GM23248 (cell line): ENCODE results near the gene AAMP. TPM values are rescaled to one million over a fixed set of nuclear protein-coding genes. Genes with fewer than 3 reads are reported as not detected.

Experiments used
- DNase-seq: peaks from one replicate; pipeline ENCODE4 v3.0.0-alpha.2; 2015
- H2AFZ ChIP-seq: fragments of 200-600 bp; sonication (generic); 2 replicates; pipeline ENCODE4 v1.6.1; 2016; ENCODE audit warnings: antibody characterized with exemption
- H3F3A ChIP-seq: fragments of 200-600 bp; sonication (generic); 2 replicates; pipeline ENCODE4 v1.6.1; 2016; ENCODE audit warnings: mild to moderate bottlenecking, antibody characterized with exemption, mixed run types; ENCODE audit not compliant: insufficient read depth
- H3K27ac ChIP-seq: fragments of 200-600 bp; sonication (generic); 2 replicates; pipeline ENCODE4 v1.5.1; 2016; ENCODE audit warnings: mild to moderate bottlenecking
- H3K27me3 ChIP-seq: fragments of 200-600 bp; sonication (generic); replicated peaks from 2 replicates; pipeline ENCODE4 v1.6.1; 2016; ENCODE audit warnings: mild to moderate bottlenecking; ENCODE audit not compliant: insufficient read depth
- H3K36me3 ChIP-seq: fragments of 200-600 bp; sonication (generic); 2 replicates; pipeline ENCODE4 v1.6.1; 2016; ENCODE audit warnings: low read depth, mild to moderate bottlenecking
- H3K4me1 ChIP-seq: fragments of 200-600 bp; sonication (generic); 2 replicates; pipeline ENCODE4 v1.6.1; 2016; ENCODE audit warnings: mild to moderate bottlenecking; ENCODE audit not compliant: insufficient read depth
- H3K4me2 ChIP-seq: fragments of 200-600 bp; sonication (generic); one replicate; pipeline ENCODE4 v1.6.1; 2016; ENCODE audit warnings: mild to moderate bottlenecking; ENCODE audit not compliant: unreplicated experiment
- H3K4me3 ChIP-seq: fragments of 200-600 bp; sonication (generic); 2 replicates; pipeline ENCODE4 v1.5.1; 2016; ENCODE audit warnings: mild to moderate bottlenecking
- H3K79me2 ChIP-seq: fragments of 200-600 bp; sonication (generic); 2 replicates; pipeline ENCODE4 v1.6.1; 2016; ENCODE audit warnings: mild to moderate bottlenecking; ENCODE audit not compliant: insufficient read depth
- H3K9ac ChIP-seq: fragments of 200-600 bp; sonication (generic); 2 replicates; pipeline ENCODE4 v1.6.1; 2016; ENCODE audit warnings: mild to moderate bottlenecking
- H3K9me2 ChIP-seq: fragments of 200-600 bp; sonication (generic); 2 replicates; pipeline ENCODE4 v1.6.1; 2016; ENCODE audit warnings: mixed run types, mild to moderate bottlenecking, moderate library complexity; ENCODE audit not compliant: insufficient read depth
- H3K9me3 ChIP-seq: fragments of 200-600 bp; sonication (generic); one replicate; pipeline ENCODE4 v1.6.1; 2017; ENCODE audit warnings: low read depth
- H4K20me1 ChIP-seq: fragments of 200-600 bp; sonication (generic); 2 replicates; pipeline ENCODE4 v1.6.0; 2016; ENCODE audit not compliant: insufficient read depth
- EZH2 ChIP-seq: fragments of 200-600 bp; sonication (generic); IDR thresholded peaks from 2 replicates; pipeline ENCODE4 v1.6.1; 2018; ENCODE audit warnings: antibody characterized with exemption, mild to moderate bottlenecking; ENCODE audit not compliant: insufficient read depth, poor library complexity, severe bottlenecking
- EZH2phosphoT487 ChIP-seq: fragments of 200-600 bp; sonication (generic); IDR thresholded peaks from 2 replicates; pipeline ENCODE4 v1.6.1; 2018; ENCODE audit warnings: antibody characterized with exemption, moderate library complexity, mild to moderate bottlenecking, low read depth; ENCODE audit not compliant: insufficient read depth
- WGBS, 2 experiments: methylation state at CpG; one replicate each; pipeline ENCODE4 v1.1.6; 2015 to 2017; ENCODE audit warnings: low lambda C conversion rate in 2 of 2, low coverage in 1 of 2; ENCODE audit errors: missing lambda C conversion rate in 2 of 2; 5-methylcytosine and 5-hydroxymethylcytosine counted together
- in situ Hi-C: fragments of 300-500 bp; cut with MboI; formaldehyde crosslinking; loops from 2 replicates; pipeline ENCODE4 v1.15.0; 2020
- polyA plus RNA-seq: library from polyadenylated mRNA; unstranded; fragments of >200 nt; fragmentation: Nextera tagmentation; extraction: Ambion mirVana; gene quantifications from 2 replicates; pipeline ENCODE4 v1.2.1, GENCODE V29; 2016
- total RNA-seq: library from RNA; depleted of rRNA; stranded (reverse); fragments of >200 nt; shearing (Covaris generic); gene quantifications from 2 replicates; pipeline ENCODE4 v1.2.3, GENCODE V29; 2014

Gene AAMP
- total and polyA plus RNA-seq, 2 experiments from 2014 or later: 114 to 117 TPM

GRCh38 chr2:218244665-218245064 is 25.3 kb downstream of the AAMP start:
- Histone ChIP-seq H3K79me2 (peaks cover 96% of the 10 kb centered on the region), H3K4me3 (no peak overlapping the region), H3K36me3 (peaks cover 98% of the 10 kb centered on the region), H3K27ac (no peak overlapping the region), H3K27me3 (no peaks in the 10 kb centered on the region), H3K9me3 (no peaks in the 10 kb centered on the region), H3K9me2 (no peaks in the 10 kb centered on the region), H3F3A (peaks cover 62% of the 10 kb centered on the region), H2AFZ (no peak overlapping the region), H4K20me1 (no peaks in the 10 kb centered on the region), H3K4me1 (no peaks in the 10 kb centered on the region), H3K4me2 (no peak overlapping the region), H3K9ac (no peak overlapping the region)
- TF ChIP-seq EZH2phosphoT487 (no peak), EZH2 (no peak)
- in situ Hi-C loops: no loop called here
- no peak for DNase-seq
- WGBS, 2 experiments: 97 to 100% methylated on average over 2 of the region's 2 CpGs

GRCh38 chr2:218244204-218244603 is 25.7 kb downstream of the AAMP start:
- DNase-seq: no peak
- Histone ChIP-seq H3K9ac (no peak overlapping the region), H3F3A (peaks cover 60% of the 10 kb centered on the region), H2AFZ (no peak overlapping the region), H3K4me2 (no peak overlapping the region), H3K9me3 (no peaks in the 10 kb centered on the region), H3K36me3 (peaks cover 98% of the 10 kb centered on the region), H3K79me2 (peaks cover 96% of the 10 kb centered on the region), H3K4me1 (no peaks in the 10 kb centered on the region), H3K27ac (no peak overlapping the region), H3K27me3 (no peaks in the 10 kb centered on the region), H3K9me2 (no peaks in the 10 kb centered on the region), H4K20me1 (no peaks in the 10 kb centered on the region), H3K4me3 (no peak overlapping the region)
- WGBS, 2 experiments: 91 to 100% methylated on average over 1 of the region's 1 CpG
- in situ Hi-C loops: no loop called here
- TF ChIP-seq EZH2phosphoT487 (no peak), EZH2 (no peak)

GRCh38 chr2:218238887-218239286 is 31.1 kb downstream of the AAMP start:
- H3K27ac ChIP-seq: no peak overlapping the region
- H3K4me1 ChIP-seq: no peaks in the 10 kb centered on the region
- WGBS, 2 experiments: 92 to 96% methylated on average over 1 of the region's 1 CpG
- H3K9me2 ChIP-seq: no peaks in the 10 kb centered on the region
- H3K36me3 ChIP-seq: peaks cover 98% of the 10 kb centered on the region
- DNase-seq: no peak
- in situ Hi-C loops: no loop called here
- H3K4me3 ChIP-seq: no peak overlapping the region
- TF ChIP-seq EZH2 (no peak), EZH2phosphoT487 (no peak)
- H3K9me3 ChIP-seq: no peaks in the 10 kb centered on the region
- no peak overlapping the region for H2AFZ ChIP-seq
- H3F3A ChIP-seq: peaks cover 37% of the 10 kb centered on the region; the same call in 1 of the 2 replicates
- no peaks in the 10 kb centered on the region for H4K20me1 ChIP-seq
- H3K27me3 ChIP-seq: no peaks in the 10 kb centered on the region
- no peak overlapping the region for H3K4me2 ChIP-seq
- H3K9ac ChIP-seq: no peak overlapping the region
- peaks cover 96% of the 10 kb centered on the region for H3K79me2 ChIP-seq

GRCh38 chr2:218236829-218237228 is 33.1 kb downstream of the AAMP start:
- Histone ChIP-seq H3K4me1 (no peaks in the 10 kb centered on the region), H3F3A (peaks cover 29% of the 10 kb centered on the region; the same call in 1 of the 2 replicates), H3K27ac (no peak overlapping the region), H3K4me2 (no peak overlapping the region), H3K27me3 (no peaks in the 10 kb centered on the region), H3K9me2 (no peaks in the 10 kb centered on the region), H4K20me1 (peaks cover 5% of the 10 kb centered on the region; the same call in 1 of the 2 replicates), H3K9ac (no peak overlapping the region), H3K36me3 (peaks cover 94% of the 10 kb centered on the region), H3K79me2 (peaks cover 96% of the 10 kb centered on the region), H3K4me3 (no peak overlapping the region), H3K9me3 (no peaks in the 10 kb centered on the region), H2AFZ (no peak overlapping the region)
- 88 to 92% methylated on average over 4 of the region's 4 CpGs for WGBS, 2 experiments
- in situ Hi-C loops: no loop called here
- TF ChIP-seq EZH2phosphoT487 (no peak), EZH2 (no peak)
- no peak for DNase-seq

GRCh38 chr2:218235017-218235416 is 34.9 kb downstream of the AAMP start:
- in situ Hi-C loops: no loop called here
- Histone ChIP-seq H3K27me3 (no peaks in the 10 kb centered on the region), H3K4me2 (no peak overlapping the region), H3K79me2 (peaks cover 96% of the 10 kb centered on the region), H3K9me3 (no peaks in the 10 kb centered on the region), H3K9me2 (no peaks in the 10 kb centered on the region), H2AFZ (no peak overlapping the region), H3K36me3 (peaks cover 93% of the 10 kb centered on the region), H3K4me1 (peaks cover 15% of the 10 kb centered on the region), H3K4me3 (no peak overlapping the region), H3K9ac (no peak overlapping the region), H3F3A (peaks cover 46% of the 10 kb centered on the region), H4K20me1 (peaks cover 5% of the 10 kb centered on the region; the same call in 1 of the 2 replicates), H3K27ac (no peak overlapping the region)
- TF ChIP-seq EZH2phosphoT487 (no peak), EZH2 (no peak)
- WGBS, 2 experiments: 98 to 100% methylated on average over 2 of the region's 2 CpGs
- peak; percentile 19 for DNase-seq
